Mesenteric fat pad (tissue), 1 donor: Measurements from ENCODE around the gene ALG9. TPM values are rescaled to one million over a fixed set of nuclear protein-coding genes. Genes with fewer than 3 reads are reported as not detected.

Experiments used
- DNase-seq: peaks from one replicate; pipeline ENCODE4 v3.0.0-alpha.2; 2020; ENCODE audit warnings: low spot score
- total RNA-seq: library from RNA; stranded (reverse); fragmentation: NEBNext Ultra II Directional; extraction: Animal tissue kit (Norgen Biotek cat#: 25700); gene quantifications from one replicate; pipeline ENCODE4 v1.2.1, GENCODE V29; 2021
- donor health status: DM: yes; HTN: yes; CAD: no.

ALG9 gene
- total RNA-seq, 1 donor from 2014 or later, result 161 TPM

DNA sequence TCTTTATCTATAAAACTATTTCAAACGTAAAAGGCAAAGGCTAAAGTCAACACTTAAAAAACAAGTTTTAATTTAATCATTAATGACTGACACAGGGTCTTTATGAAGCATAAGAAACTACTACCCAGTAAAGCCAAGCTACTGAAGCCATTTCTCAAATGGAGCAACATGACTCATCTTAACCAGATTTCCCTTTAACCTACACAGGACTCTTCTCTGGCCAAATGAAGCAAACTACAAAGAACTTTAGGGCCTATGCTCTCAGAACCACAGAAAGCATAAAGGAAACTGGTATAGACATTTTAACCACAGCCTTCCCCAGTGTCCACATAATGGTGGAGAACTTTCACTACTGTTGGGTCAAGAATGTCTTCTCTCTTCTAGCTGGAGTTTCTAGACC lies 34.7 kb downstream of the ALG9 start:
- no peak for DNase-seq

- DNase-seq, result no peak
Measured at GRCh38 chr11:111836162-111836561, 35.2 kb downstream of the ALG9 start.

DNA sequence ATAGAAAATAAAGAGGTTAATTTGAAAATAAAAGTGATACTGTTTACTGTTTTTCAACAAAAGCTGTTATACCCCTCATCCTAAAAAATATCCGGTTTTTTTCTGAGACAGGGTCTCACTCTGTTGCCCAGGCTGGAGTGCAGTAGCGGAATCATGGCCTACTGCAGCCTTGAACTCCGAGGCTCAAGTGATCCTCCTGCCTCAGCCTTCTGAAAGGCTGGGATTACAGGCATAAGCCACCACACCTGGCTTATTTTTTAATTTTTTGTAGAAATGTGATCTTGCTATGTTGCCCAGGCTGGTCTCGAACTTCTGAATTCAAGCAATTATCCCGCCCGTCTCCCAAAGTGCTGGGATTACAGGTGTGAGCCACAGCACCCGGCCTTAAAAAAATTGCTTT lies 35.7 kb downstream of the ALG9 start:
- DNase-seq, result no peak

DNA sequence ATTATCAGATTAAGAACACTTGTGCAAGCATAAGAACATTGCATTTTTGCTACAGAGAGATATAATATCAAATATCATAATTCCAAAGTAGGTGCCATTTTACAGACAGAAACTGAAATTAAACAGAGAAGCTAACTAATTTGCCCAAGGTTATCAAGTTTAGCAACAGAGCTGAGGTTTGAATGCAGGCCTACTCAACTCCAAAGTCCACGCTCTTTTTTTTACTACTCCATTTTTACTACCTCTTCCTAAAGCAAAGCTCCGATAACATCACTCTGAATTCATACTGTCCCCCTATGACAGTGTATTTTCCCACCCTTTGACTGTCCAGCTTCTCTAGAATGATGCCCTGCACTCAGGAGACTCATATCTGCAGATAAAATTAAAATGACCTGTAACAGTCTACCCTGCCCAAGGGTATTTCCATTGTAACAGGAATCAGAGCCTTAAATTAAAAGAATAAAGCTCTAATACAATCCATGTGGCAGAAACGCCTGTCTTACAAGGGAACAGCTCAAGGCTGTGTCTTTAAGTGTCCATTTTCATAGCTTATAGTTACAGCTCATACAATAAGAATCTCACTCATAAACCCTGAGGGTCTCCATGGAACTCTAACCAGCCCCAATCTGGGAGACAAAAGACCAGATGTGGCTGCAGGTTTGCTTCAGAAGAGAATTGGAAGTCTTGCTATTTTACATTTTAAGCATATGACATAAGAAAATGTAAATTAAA lies 36.8 kb downstream of the ALG9 start:
- no peak for DNase-seq

DNA sequence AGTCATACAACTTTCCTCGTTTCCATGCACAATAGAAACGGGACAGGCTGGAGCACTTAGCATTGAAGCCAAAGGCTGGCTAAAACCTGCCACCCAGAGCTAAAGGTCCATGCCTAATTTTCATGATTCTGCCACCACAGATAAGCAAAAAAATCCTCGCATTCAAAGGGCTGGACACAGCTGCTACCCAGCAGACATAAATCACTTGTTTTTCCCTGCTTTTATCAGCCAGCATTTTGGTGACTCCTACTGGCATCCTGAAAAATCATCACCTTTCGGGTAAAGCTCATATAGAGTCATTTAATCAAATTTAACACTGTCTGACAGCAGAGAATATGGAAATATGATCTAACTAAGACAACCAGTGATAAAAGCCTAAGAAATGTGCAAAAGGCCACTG lies 37.9 kb downstream of the ALG9 start:
- DNase-seq, result no peak

- DNase-seq, result no peak
Measured at GRCh38 chr11:111829185-111829968, 42.0 kb downstream of the ALG9 start.

DNA sequence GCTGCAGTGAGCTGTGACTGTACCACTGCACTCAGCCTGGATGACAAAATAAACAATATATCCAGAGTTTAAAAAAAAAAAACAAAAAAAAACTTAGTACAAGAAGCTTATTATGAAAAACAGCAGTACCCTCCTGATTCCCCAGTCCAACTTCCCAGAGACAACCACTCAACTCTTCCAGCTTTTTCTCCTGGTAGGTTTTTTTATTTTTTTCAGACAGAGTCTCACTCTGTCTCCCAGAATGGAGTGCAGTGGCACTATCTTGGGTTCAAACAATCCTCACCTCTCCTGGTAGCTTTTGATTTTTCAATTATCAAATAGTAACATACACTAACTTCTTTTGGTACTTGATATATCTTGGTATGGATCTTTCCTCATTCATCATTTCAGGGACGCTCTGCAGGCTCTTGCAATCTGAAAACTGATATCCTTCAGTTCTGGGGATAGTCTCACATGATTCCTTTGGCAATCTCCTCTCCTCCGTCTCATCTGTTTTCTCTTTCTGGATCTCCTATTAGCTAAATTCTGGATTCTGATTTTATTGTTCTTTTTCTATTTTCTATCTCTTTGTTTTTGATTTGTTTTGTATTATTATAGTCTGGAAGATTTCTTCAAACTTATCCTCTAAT lies 44.9 kb downstream of the ALG9 start:
- no peak for DNase-seq

- no peak for DNase-seq
Measured at GRCh38 chr11:111823629-111824028, 47.8 kb downstream of the ALG9 start.

DNA sequence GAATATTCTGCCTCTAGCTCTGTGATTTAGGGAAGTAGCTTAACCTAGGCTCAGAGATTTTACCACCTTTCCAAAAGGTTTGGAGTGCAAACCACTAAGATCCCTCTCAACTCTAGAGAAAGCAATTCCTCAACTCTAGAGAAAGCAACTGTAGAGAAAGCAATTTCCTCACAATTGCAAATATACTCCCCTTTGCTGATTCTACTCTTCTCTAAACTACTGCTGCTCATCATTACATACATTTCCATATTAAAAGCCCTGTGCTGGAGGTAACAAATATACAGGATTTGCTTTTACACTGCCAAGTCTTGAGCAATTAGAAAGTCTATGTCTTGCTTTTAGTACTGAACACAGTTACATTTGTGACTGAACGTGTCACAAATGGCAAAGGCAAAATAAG lies 48.2 kb downstream of the ALG9 start:
- no peak for DNase-seq

DNA sequence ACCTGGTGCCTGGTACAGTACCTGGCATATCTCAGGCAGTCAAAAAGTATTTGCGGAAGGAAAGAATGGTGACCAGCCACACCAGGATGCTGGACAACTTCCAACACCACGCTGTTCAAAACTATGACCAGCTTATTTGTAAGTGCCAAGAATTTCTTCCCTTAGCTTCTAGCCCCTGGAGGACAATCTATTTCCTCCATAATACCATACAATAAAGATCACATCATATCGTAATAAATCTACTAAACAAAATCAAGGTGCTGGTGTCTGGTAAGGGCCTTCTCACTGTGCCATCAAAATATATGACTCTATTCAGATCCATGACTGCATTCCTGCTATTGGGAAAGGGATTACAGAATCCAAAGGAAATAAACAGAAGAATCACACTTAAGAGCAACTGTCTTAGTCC lies 51.5 kb downstream of the ALG9 start:
- DNase-seq, result no peak

DNA sequence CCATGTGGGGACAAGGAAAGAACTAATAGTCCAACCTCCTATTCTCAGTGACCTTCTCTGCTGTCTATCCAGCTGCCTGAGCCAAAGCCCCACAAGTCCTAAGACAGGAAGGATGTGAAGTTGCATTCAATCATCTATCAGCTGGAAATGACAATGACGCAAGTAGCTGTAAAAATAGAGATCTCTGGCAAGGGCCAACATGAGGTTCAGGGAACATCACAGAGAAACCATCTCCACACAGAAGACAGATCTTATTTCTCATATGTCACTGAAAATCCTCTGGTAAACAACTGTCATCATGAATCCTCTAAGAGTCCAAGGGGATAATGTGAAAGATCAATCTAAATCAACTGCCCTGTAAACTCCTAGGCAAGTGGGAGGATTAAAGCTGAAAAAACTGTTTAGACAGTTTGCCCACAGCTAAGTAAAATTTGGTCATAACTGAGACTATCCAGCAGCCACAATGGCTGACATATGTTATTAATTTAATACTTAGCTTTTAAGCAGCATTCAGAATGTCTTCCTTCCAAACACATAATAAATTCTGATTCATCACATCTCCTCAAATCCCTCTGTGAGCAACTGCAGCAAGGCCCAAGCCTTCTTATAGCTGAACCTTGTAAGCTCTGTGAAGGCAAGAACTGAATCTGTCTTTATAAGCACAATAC lies 52.1 kb downstream of the ALG9 start:
- DNase-seq, result no peak

- DNase-seq, result no peak
Measured at GRCh38 chr11:111815489-111815888, 55.9 kb downstream of the ALG9 start.

DNA sequence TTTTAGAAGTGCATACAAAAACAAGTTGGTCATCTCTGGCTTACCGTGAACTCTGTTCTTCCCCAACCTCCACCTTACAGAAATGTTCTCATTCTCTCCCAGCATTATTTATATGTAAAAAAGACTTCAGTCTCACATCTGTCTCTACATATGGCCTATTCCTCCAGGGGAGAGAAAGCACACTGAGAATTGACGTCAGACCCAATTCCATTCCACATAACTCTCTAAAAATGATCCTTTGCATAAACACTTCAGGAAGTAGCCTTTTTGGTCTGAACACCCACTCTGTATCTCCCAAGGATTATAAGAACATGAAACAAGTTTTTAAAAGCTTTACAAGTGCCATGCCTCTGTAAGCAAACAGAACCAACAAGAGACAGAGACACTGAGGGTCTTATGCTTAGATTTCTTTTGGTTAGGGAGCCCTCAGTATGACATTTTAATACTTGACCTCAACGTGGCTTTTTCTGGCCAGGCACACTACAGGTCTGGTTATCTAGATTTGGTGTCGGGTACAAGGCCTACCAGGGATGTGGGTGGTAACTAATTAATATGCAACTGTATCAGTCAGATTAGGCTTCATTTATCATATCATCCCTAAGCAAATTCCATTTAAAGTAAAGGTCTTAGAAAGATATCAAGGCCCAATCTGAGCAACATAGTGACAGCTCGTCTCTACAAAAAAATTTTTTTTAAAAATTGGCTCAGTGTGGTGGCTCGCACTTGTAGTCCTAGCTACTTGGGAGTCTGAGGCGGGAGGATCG lies 56.6 kb downstream of the ALG9 start:
- DNase-seq, result no peak

GRCh38 chr11:111814106-111814505 lies 57.3 kb downstream of the ALG9 start:
- no peak for DNase-seq

DNA sequence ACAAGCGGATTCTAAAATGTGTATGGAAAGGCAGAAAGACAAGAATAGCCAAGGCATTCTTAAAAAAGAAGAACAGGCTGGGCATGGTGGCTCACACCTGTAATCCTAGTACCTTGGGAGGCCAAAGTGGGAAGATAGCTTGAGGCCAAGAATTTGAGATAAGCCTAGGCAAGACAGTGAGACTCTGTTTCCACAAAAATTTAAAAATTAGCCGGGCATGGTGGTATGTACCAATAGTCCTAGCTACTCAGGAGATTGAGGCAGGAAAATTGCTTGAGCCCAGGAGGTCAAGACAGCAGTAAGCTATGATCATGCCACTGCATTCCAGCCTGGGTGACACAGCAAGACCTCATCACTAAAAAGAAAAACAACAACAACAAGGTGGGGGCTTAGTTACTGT lies 59.2 kb downstream of the ALG9 start:
- no peak for DNase-seq

- no peak for DNase-seq
Measured at GRCh38 chr11:111811445-111811844, 59.9 kb downstream of the ALG9 start.

DNA sequence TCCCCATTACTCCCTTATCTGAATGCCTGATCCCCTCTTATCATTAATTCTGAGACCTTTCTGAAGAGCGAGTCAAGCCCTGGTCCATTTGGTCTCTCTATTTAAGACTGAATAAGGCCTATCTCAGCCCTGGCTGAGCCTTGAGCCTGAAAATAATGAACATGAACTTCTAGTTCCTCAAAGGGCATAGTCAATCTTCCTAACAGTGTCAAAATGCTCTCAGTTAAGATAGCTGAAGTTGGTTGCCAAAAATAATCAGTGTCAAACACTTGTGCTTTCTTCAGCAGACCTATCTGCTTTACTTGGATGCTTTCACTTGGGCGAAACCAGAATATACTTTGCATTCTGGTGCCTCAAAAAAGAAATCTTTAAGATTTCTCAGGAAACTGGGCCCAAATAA lies 62.5 kb downstream of the ALG9 start:
- DNase-seq, result no peak

- no peak for DNase-seq
Measured at GRCh38 chr11:111808063-111808588, 63.3 kb downstream of the ALG9 start.

DNA sequence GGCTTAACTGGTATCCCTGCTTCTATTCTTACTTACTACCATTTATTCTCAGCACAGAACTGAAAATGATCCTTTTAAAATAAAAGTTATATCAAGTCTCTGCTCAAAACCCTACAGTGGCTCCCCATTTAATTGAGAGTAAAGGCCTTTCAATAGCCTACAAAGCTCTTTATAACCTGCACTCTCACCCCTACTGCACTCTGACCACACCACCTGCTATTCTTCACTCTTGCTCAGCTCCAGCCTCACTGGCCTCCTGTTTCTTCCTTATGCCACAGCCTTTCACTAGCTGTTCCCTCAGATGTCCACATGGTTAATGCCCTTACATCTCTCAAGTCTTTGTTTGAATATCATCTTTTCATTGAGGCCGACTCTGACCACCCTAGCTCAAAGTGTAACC lies 64.3 kb downstream of the ALG9 start:
- DNase-seq, result no peak

DNA sequence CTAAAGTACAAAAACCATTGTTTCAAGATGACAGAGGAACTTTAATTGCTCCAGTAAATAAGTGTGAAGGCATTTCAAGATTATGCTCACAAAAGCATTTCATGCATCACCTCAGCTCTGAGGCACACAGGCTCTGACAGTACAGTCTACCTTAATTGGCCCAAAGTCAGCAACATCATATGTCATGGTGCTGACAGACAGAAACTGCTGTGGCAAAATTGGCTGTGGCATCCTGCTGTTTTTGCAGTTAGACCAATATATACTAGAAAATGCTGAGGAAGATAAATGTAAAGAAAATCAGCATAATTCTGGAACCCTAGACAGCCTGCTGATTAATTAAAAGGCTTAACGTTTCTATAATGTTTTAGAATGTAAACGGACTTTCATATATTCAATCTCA lies 70.2 kb downstream of the ALG9 start:
- DNase-seq, result no peak

DNA sequence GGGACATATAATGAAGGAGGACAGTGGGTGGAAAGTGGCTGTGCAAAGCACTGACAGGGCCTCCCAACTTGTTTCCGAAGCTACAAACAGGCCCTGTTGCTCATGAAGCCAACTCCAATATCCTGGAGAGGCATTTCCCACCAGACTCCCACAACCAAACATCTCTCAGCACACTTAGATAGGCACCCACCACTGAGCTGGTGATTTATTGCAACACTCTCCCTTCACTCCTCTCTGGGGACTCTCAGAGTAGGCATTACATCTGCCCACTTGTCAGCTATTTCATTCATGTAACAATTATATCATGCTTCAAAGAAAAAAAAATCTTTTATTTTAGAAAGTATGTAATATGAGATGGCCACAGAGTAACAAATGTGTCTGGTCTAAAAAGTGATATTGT lies 73.1 kb downstream of the ALG9 start:
- no peak for DNase-seq
